ENCODE data around the gene SNN.

The SNN gene

DNA sequence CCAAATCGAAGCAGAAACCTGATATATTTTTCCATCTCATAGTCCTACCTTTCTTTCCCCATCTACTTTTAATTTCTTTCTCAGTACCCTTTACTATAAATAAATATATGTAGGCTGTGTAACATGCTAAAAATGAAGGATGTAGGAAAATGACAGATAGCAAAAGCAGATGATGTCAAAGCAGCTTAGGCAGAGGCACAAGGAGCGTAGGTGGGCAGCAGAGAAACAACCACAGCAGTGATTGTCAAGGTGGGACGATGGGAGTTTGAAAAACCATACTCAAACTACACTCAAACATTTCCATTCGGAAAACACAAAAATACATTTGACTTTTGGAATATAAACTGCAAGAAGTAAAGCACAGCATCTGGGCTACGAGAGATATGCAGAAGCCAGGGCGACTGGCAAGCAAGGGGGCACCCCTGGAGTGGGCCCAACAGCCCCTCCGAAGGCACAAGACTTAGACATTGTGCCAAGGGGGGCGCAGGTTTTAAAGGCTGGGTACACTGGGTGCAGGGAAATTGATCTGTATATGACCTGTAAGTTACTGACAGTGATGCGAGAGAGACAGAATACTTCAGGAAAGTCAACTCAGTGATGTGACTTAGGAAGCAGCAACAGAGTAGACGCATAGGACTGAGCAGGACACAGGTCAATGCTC, 31.1 kb downstream of the SNN start:
- no peak for DNase-seq (ENCODE audit: low read depth in 3 of 3)

GRCh38 chr16:11700264-11701029, 32.2 kb downstream of the SNN start:
- DNase-seq (ENCODE audit: low read depth in 3 of 3): no peak

DNA sequence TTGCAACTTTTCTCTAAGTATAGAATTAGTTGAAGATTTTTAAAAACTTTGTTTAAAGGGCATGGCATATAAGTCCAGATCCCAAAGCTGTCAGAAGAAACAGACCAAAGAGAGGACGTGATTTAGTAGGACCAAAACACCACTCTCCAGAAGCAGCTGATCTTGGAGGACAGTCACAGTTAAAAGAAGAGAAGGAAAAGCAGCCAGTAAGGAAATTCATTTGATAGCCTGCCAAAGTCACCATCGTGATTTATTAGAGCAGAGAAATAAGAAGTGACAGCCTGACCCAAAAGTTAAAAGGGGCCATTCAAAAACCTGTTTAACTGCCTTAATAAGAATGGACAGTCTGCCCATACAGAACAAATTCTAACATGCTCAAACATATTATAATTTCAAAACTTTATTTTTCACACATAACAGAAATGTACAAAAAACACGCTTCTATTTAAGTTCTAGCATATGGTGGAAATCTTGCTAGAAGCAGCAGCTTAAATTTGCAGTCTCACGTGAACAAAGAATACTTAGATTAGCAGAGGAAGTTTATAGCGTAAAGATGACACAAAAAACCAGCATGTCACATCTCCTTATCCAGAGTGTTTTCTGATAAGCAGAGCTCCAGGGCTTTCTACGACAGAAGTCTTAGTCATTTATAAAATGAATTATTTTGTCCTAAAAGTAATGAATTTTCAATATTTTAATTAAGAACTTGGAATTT, 37.2 kb downstream of the SNN start:
- no peak for DNase-seq (ENCODE audit: low read depth in 3 of 3)

DNA sequence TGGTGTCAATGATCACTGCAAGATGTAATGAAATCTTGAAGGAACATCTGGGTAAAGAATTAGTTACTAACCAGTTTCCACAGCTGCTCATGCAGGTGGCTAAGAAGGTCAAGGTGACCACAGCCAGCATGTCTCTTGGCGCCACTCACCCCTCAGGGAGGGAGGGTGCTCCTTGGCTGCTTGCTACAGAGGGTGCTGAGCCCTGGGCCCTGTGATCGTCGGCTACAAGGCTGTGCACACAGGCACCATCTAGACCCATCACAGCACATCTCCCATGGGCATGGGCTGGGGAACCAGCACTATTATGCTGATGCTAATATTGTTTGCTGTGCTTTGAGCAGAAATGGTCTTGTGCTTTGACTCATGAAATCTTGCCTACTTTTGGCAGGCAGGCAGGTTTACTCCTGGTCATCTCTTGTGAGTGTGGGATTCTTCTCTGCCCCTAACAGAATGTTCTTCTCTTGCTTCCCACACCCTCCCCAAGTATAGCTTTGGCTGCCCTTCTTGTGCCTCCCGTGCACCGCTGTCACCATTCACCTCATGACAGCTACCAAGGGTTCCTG, 38.0 kb downstream of the SNN start:
- DNase-seq (ENCODE audit: low read depth in 3 of 3): no peak

DNA sequence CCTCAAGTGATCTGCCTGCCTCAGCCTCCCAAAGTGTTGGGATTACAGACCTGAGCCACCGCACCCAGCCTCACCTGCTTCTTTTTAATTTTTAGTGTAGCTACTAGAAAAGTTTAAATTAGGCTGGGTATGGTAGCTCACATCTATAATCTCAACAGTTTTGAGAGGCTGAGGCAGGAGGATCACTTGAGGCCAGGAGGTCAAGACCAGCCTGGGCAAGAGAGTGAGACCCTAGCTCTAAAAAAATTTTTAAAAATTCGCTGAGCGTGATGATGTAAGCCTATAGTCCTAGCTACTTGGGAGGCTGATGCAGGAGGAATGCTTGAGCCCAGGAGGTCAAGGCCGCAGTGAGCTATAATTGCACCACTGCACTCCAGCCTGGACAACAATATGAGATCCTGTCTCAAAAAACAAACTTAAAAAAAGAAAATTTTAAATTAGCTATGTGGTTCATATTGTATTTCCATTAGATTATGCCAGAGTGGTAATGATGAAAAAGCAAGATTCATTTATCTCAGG, 39.5 kb downstream of the SNN start:
- no peak for DNase-seq (ENCODE audit: low read depth in 3 of 3)

GRCh38 chr16:11708421-11708820, 40.2 kb downstream of the SNN start:
- DNase-seq (ENCODE audit: low read depth in 3 of 3): no peak

DNA sequence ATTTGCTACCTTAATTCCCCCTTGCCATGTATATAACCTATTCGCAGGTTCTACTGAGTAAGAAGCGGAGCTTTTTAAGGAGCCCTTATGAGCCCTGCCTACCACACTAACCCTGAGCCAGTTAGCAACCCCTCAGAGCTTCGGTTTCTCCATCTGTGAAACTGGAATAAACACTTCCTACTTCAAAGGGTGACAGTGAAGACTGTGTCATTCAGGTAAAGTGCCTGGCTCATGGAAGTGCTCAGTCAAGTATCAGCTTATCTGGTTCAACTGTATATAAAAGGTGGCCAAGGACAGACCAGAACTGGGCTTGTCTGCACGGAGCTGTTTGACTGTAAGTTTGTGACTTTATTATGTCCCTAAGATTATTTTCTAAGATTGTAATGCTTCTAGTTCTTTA, 43.4 kb downstream of the SNN start:
- no peak for DNase-seq (ENCODE audit: low read depth in 3 of 3)

DNA sequence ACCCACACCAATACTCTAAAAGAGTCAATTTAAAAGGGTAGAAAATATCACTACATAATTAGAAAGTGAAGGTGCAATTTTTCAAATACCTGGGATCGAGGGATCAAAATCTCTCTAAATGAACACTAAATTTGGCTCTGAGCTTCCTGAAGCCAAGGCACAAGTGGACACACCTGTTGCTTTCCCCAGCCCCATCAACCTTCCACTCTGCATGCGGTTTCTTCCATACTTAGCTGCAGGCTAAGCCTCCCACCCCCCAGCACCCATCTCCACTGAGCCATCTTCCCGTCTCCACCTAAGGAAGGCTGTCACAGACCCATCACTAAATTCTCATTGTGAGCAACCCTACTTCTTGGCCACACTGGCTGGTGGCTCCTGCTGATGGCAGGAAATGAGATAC, 43.9 kb downstream of the SNN start:
- no peak for DNase-seq (ENCODE audit: low read depth in 3 of 3)

GRCh38 chr16:11715246-11715947, 47.1 kb downstream of the SNN start:
- no peak for DNase-seq (ENCODE audit: low read depth in 3 of 3)

- no peak for DNase-seq (ENCODE audit: low read depth in 3 of 3)
These were observed 48.1 kb downstream of the SNN start for GRCh38 chr16:11716336-11716735.

DNA sequence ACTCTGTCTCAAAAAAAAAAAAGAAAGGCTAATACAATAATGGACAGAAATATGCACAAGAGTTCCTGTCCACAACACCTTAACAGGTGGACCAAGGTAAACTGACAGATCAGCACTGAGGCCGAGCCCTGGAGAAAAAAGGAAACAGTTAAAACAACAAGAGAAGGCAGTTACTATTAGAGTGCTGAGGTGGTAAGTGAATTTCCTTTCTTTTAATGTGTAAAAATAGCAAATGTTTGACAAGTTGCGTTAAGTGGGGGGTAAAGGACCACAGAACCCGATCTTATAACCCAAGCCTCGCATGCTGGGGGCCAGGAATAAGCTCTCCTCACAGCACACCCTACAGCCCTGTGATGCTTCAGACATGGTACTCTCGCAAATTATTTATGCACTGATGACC, 49.6 kb downstream of the SNN start:
- no peak for DNase-seq (ENCODE audit: low read depth in 3 of 3)

DNA sequence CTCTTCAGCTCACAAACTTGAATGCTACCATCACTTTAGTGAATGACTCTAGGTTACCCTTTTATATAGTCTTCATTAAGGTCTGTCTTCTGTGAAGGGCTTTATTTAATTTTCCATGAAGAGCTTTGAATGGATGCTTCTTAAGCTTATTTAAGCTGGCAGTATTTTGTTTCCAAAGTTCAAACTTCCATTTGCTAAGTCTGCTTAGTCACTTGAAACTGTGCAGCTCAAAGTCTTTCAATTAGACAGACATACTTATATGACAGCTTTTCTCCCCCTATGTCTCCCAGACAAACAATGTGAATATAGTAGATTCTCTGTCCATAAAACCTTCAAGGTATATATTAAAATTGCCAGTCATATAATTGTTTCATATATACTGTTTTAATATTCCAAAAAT, 50.9 kb downstream of the SNN start:
- no peak for DNase-seq (ENCODE audit: low read depth in 3 of 3)

- no peak for DNase-seq (ENCODE audit: low read depth in 3 of 3)
These were observed 51.5 kb downstream of the SNN start for GRCh38 chr16:11719762-11720161.

DNA sequence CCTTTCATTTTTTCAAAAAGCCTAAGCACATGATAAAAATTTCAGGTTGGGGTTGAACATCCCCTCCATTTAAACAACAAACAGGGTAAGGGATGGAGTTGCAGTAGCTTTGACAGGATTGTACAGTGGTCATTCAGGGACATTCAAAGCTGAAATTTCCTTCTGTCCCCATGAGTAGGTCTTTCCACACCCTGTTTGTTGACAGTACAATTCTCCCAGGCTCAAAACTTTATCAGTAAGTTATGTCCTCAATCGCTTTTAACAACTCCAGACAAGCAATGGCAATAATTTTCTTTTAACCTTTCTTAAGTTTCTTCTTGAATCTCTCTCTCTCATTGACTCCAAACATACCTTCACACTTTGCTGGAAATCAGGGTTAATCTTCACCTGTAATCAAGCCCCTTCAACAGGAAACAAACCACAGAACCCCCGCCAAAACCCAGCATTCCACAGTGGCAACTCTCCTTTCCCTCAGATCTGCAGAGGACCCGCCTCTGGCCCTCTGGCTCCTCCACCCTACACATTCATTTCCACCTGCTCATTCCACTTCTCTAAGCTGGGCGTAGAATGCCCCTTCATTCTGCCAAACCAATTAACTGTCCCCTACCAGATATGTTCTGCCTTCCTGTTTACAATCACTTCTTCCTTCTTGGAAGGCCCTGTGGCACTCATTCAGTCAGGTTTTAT, 53.7 kb downstream of the SNN start:
- no peak for DNase-seq (ENCODE audit: low read depth in 3 of 3)

GRCh38 chr16:11722468-11722808, 54.2 kb downstream of the SNN start:
- no peak for DNase-seq (ENCODE audit: low read depth in 3 of 3)

GRCh38 chr16:11725457-11725856, 57.2 kb downstream of the SNN start:
- no peak for DNase-seq (ENCODE audit: low read depth in 3 of 3)

- no peak for DNase-seq (ENCODE audit: low read depth in 3 of 3)
These were observed 57.8 kb downstream of the SNN start for GRCh38 chr16:11726008-11726407.

- DNase-seq (ENCODE audit: low read depth in 3 of 3): no peak
These were observed 59.7 kb downstream of the SNN start for GRCh38 chr16:11727796-11728543.
